ENCODE data around the gene XPO5.

DNA sequence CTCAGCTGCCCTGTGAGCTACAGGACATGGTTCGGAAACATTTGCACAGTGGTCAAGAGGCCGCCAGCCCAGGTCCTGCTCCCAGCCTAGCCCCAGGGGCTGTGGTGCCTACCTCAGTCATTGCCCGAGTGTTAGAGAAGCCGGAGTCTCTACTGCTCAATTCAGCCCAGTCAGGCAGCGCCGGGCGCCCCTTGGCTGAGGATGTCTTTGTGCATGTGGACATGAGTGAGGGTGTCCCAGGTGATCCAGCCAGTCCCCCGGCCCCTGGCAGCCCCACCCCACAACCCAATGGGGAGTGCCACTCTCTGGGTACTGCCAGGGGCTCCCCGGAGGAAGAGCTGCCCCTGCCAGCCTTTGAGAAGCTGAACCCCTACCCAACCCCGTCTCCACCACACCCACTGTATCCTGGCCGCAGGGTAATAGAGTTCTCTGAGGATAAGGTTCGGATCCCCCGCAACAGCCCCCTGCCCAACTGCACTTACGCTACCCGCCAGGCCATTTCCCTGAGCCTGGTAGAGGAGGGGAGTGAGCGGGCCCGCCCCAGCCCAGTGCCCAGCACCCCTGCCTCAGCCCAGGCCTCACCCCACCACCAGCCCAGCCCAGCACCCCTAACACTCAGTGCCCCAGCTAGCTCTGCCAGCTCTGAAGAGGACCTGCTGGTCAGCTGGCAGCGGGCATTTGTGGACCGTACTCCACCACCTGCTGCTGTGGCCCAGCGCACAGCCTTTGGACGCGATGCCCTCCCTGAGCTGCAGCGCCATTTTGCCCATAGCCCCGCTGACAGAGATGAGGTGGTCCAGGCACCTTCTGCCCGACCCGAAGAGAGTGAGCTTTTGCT lies 70.9 kb downstream of the XPO5 start:
- TF ChIP-seq, protein P1, sequence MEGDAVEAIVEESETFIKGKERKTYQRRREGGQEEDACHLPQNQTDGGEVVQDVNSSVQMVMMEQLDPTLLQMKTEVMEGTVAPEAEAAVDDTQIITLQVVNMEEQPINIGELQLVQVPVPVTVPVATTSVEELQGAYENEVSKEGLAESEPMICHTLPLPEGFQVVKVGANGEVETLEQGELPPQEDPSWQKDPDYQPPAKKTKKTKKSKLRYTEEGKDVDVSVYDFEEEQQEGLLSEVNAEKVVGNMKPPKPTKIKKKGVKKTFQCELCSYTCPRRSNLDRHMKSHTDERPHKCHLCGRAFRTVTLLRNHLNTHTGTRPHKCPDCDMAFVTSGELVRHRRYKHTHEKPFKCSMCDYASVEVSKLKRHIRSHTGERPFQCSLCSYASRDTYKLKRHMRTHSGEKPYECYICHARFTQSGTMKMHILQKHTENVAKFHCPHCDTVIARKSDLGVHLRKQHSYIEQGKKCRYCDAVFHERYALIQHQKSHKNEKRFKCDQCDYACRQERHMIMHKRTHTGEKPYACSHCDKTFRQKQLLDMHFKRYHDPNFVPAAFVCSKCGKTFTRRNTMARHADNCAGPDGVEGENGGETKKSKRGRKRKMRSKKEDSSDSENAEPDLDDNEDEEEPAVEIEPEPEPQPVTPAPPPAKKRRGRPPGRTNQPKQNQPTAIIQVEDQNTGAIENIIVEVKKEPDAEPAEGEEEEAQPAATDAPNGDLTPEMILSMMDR (IDR thresholded peaks at IDR 0.05): no peak
- TF ChIP-seq POLR2A (IDR thresholded peaks at IDR 0.05): no peak

All from adrenal gland (tissue), 5 donors.